GM21529 (cell line): ENCODE measurements around the gene PFDN5.
"Not testable (repeated sequence)": the region's sequence is repeated elsewhere in the genome, so short reads cannot be mapped to it uniquely, and the experiment has no call there.

Source experiments
- ATAC-seq: cut with Tn5 transposase; IDR thresholded peaks from one replicate; pipeline ENCODE4 v1.9.1; 2021; ENCODE audit not compliant: unreplicated experiment

The PFDN5 gene

DNA sequence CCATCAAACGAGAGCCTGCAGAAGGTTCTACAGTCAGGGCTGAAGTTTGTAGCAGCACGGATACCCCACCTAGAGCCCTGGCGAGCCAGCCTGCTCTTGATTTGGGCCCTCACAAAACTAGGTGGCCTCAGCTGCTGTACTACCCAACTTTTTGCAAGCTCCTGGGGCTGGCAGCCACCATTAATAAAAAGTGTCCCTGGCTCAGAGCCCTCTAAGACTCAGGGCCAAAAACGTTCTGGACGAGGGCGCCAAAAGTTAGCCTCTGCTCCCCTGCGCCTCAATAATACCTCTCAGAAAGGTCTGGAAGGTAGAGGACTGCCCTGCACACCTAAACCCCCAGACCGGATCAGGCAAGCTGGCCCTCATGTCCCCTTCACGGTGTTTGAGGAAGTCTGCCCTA, 8.9 kb upstream of the PFDN5 start:
- no peak for ATAC-seq

- no peak for ATAC-seq
These were observed 7.6 kb upstream of the PFDN5 start for GRCh38 chr12:53287741-53288216.

GRCh38 chr12:53288322-53288721, 7.0 kb upstream of the PFDN5 start:
- ATAC-seq: no peak

- ATAC-seq: no peak
These were observed 5.5 kb upstream of the PFDN5 start for GRCh38 chr12:53289891-53290290.

DNA sequence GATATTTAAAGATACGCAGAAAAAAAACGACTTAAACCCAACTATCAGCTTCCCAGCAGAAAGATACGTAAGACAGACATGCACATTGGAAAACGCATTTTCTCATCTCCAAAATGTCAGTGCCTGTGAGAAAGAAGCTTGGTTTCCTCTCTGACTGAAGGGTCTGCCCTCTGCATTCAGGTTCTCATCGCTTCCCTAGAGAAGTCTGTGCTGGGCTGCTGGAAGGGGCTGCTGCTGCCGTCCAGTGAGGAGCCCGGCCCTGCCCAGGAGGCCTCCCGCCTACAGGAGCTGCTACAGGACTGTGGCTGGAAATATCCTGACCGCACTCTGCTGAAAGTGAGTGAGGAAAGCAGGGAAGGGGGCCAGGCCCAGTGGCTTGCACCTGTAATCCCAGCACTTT, 4.7 kb upstream of the PFDN5 start:
- ATAC-seq: no peak

DNA sequence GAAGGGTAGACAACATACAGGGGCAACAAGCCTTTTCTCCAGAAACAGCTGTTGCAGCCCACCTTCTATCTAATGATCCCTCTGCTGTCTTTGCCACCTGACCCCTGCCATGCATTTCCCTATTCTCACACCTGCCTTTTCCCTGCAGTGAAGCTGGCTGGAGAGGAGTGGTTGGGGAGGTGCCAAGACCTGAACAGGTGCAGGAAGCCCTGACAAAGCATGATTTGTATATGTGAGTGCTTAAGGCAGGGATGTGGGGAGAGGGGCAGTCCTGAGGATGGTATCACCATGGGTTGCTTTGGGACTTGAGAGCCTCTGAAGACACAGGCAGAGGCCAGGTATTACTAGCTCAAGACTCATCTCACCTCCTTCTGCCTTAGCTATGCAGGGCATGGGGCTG, 2.9 kb upstream of the PFDN5 start:
- ATAC-seq: no peak

DNA sequence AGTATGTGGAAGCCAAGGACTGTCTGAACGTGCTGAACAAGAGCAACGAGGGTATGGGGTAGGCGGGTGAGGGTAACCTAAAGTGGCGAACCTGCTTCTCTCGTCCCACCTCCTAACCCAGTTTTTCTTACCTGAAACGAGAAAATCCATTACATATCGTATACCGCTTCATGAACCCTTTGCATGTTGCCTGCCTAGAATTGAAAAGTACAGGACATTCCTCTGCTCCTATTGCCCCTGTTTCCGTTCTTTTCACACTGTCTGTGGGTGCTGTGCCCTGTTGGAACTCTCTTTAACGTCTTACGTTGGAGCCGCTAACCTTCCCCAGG, 513 bp downstream of the PFDN5 start:
- no peak for ATAC-seq

GRCh38 chr12:53297106-53297505, 1.8 kb downstream of the PFDN5 start:
- not testable (repeated sequence) for ATAC-seq

DNA sequence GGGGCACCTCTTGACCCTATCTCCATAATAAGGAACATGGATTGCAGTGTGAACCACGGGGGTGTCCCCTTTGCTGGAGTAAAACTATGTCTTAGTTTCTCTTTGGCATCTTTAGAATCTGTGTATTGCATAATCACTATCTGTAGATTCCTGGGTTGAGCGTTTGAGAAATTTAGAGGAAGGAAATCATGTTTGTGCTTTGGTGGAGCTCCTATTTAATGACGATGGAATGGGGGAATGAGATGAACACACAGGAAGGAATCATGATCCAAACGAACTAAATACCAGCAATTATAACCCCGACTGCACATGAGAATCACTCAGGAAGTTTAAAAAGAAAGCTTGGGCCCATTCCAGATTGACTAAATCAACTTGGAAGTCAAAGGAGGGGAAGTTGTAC, 2.8 kb downstream of the PFDN5 start:
- no peak for ATAC-seq

DNA sequence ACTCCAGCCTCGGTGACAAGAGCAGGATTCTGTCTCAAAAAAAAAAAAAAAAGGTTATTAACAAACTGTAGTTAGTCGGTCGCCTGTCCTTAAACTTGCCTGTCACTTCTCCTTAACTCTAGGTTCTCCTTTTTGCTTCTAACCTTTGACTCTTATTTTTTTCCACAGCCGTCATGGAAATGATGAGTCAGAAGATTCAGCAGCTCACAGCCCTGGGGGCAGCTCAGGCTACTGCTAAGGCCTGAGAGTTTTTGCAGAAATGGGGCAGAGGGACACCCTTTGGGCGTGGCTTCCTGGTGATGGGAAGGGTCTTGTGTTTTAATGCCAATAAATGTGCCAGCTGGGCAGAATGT, 3.7 kb downstream of the PFDN5 start:
- no peak for ATAC-seq

DNA sequence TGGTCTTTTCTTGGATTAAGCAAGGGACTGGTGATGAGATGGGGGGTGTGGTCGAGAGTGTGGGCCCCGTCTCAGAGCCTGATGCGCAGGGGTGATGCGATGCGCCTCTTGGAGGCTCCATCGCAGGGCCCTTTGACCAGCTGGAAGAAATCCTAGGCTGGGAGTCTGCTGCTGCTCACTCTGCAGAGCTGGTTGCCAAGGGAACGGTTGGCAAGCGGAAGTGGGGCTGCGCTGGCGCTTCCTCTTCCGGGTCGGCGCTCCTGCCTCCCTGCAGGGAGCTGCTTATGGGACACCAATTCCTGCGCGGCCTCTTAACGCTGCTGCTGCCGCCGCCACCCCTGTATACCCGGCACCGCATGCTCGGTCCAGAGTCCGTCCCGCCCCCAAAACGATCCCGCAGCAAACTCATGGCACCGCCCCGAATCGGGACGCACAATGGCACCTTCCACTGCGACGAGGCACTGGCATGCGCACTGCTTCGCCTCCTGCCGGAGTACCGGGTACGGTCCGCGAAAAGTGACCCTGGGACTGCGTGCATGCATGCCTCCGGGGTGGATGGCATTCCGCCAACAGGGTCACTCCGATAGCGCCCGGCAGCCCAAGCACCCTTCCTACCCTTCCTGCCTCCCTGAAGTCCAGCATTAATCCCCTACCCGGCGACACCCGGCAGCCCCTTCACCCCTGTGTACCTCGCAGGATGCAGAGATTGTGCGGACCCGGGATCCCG, 4.3 kb downstream of the PFDN5 start, which contains the start of gene MYG1:
TSS of gene MYG1 (plus strand) at position 242 of the 727 bp plus-strand sequence. CDS start at position 285, 43 bp downstream.
- peak; percentile 76 for ATAC-seq

DNA sequence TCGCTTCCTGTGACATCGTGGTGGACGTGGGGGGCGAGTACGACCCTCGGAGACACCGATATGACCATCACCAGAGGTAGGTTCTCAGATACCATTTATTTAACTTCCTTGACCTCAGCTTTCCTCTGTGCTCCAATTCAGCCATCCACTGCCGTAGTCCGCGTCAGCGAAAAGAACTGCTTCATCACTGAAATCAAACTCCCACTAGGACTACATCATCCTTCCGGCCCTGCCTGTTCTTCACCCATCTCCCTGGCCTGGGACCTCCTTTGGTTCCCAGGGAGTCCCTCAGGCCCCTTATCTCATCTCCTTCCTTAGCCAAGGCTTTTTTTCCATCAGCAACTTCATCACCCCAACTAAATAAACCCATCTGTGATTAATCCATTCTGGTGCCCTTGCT, 4.8 kb downstream of the PFDN5 start:
- ATAC-seq: no peak

GRCh38 chr12:53302903-53303302, 7.6 kb downstream of the PFDN5 start:
- no peak for ATAC-seq

DNA sequence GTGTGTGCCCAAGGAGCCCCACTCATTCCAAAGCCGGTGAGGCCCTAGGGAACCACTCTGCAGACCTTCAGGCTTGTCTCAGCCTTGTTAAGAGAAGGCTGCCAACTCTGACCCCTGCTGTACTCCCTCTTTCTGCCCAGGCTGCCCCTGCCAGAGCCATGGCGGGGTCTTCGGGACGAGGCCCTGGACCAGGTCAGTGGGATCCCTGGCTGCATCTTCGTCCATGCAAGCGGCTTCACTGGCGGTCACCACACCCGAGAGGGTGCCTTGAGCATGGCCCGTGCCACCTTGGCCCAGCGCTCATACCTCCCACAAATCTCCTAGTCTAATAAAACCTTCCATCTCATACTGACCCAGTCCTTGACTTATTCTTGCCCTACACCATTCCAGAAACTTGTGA, 11.5 kb downstream of the PFDN5 start:
- ATAC-seq: no peak

DNA sequence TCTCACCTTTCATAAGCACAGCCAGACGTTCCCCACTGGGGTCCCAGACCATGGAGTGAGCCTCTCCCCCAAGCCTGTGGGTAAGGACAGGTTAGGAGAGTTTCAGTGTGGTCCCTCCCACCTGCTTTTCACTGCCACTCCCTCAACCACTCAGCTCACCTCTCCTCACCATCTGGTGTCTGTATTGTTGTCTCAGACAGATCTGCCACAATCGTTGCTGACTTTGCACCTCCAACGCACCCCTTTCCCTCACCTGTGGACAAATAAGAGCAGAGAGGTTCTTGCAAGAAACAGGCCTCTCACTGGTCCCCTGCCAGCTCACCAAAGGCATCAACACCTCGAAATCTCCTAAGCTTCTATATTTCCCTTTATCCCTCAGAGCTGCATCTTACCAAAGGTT, 12.9 kb downstream of the PFDN5 start:
- no peak for ATAC-seq

- ATAC-seq: no peak
These were observed 18.7 kb downstream of the PFDN5 start for GRCh38 chr12:53313996-53314395.

- ATAC-seq: no peak
These were observed 25.2 kb downstream of the PFDN5 start for GRCh38 chr12:53320352-53321195.

DNA sequence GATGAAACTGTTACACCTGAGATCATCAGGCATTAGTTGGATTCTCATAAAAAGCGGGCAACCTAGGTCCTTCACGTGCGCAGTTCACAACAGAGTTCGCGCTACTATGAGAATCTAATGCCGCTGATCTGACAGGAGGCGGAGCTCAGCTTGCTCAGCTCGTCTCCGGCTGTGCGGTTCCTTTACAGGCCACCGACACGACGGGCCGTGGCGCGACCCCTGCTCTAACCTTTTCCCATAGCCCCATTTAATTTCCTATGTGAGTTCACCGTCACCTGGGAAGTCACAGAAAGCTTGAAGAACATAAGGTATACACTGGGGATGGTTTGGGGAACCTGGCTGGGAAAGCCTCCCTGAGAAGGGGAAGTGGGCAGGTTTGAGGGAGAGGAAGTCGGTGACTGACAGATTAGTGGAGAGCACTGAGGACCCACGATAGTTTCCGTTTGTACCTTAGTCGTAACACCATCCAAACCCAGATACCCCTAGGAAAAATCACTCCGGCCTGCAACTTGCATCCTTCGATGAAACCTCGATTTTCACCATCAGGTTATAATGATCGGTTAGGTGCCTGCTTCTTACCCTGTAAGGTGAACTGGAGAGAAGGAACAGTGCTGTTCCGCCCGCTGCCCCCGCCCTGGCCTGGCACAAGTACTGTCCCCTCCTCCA, 28.9 kb downstream of the PFDN5 start:
- peak; percentile 36 for ATAC-seq

DNA sequence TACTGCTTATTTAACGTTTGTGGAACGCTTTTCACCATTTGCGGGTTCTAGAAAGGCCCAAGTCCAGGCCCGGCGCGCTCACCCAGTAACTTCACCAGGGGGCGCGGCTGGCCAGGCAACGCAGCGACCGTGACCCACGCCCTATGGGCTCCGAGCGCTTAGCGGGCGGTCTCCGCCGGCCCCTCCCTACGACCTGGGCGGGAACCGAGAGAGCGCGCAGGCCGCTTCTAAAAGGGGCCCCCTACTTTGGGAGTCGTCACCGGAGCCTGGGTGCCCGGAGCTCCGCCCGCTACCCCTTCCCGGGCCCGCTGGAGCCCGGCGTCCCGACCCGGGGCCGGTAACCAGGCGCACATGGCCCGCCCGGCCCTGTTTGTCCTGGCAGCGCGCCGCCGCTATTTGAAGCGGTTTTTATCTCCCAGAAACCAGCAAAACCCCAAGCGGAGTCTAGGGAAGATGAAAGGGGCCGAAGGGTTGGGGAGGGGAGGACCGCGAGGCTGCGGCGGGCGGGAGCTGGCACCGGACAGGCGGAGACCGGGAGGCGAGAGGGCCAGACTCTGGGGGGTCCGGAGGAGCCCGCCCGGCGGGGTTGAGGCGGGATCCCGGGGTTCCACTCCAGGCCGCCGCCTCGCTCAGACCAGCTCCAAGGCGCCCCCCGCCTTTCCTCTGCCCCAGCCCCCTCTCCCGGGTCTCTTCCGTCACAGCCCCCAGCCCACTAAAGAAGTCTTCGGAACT, 29.6 kb downstream of the PFDN5 start:
- peak; percentile 59 for ATAC-seq

DNA sequence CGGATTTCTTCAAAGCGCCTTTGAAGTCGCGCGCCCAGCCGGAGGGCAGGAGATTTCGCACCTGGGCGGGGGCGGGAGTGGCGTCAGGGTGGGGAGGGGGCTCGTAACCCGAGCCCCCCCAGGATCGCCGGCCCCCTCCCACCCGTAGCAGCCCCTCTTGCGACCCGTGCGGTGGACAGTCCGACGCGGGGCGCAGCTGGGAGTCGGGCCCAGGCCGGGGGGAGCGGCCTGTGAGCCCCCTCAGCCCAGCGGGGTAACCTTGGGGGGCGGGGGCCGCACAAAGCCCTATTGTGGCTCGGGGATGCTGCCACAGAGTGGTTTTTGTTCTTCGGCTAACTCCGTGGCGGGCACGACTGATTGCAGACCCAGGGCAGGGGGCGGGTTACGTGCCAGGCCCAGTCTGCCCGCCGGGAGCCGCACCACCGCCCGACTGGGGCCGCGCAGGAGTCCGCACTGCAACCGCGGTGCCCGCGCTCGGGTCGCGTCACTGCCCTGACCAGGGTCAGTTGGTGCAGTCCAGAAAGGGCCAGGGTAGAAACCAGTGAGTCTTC, 30.2 kb downstream of the PFDN5 start:
- no peak for ATAC-seq
